ENCODE data around the gene NSUN4. TPM values are rescaled to one million over a fixed set of nuclear protein-coding genes. Genes with fewer than 3 reads are reported as not detected.

Gene NSUN4
- total RNA-seq, 2 experiments from 2014 or later, result 34.9 to 36.7 TPM

DNA sequence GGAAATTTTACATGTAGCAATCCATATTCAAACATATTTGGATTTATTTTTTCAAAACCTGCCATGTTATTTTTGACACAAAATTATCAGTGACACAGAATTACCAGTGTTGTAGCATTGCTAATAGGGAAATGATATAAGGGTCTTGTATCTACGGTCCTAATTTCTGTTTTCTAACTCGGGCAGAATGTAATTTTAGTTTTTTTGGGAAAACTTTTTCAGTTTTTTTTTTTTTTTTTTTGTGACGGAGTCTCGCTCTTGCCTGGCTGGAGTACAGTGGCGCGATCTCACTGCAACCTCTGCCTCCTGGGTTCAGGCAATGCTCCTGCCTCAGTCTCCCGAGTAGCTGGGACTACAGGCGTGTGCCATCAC is 34.5 kb upstream of the NSUN4 start:
- H3K9me3 Mint-ChIP-seq, result no peaks in the 10 kb centered on the region
- no peaks in the 10 kb centered on the region for H3K9me3 ChIP-seq (ENCODE audit: control insufficient read depth in 1 of 2, insufficient read depth in 1 of 2, low read length in 2 of 2)
- peak overlapping the region; percentile 76 for H3K4me3 Mint-ChIP-seq
- H3K27ac Mint-ChIP-seq, result no peak overlapping the region
- ATAC-seq (ENCODE audit: poor library complexity), result no peak
- peaks cover 14% of the 10 kb centered on the region for H3K36me3 ChIP-seq (ENCODE audit: insufficient read depth, low read length)
- peaks cover 56% of the 10 kb centered on the region for H3K4me1 ChIP-seq (ENCODE audit: insufficient read depth, low read length)
- no peak for DNase-seq
- H3K27ac ChIP-seq (ENCODE audit: low read depth in 1 of 2, low read length in 2 of 2), result no peak overlapping the region
- H3K36me3 Mint-ChIP-seq (ENCODE audit: low read depth), result peaks cover 48% of the 10 kb centered on the region
- no peaks in the 10 kb centered on the region for H3K27me3 Mint-ChIP-seq
- no peak overlapping the region for H3K4me3 ChIP-seq (ENCODE audit: low read length)
- H3K4me1 Mint-ChIP-seq (ENCODE audit: low read depth), result peaks cover 52% of the 10 kb centered on the region
- intact Hi-C loops (cut with DNase I, micrococcal nuclease), result loop anchor here in 1 of 2 experiments (10.0 kb wide), 1 partner anchor 1631 kb away; the partner anchor contains the start of genes ARMH1 and TMEM53
- CTCF ChIA-PET, result interaction anchor here (1.0 kb wide), 1 partner anchor 42 kb away, joined by 3 read pairs; no protein-coding TSS in a partner anchor
- H3K27me3 ChIP-seq (ENCODE audit: control insufficient read depth in 1 of 2, insufficient read depth in 2 of 2, low read length in 2 of 2), result no peaks in the 10 kb centered on the region
- TF ChIP-seq CTCF (IDR thresholded peaks at IDR 0.05), result no peak
- POLR2A ChIA-PET, result no interaction called here

DNA sequence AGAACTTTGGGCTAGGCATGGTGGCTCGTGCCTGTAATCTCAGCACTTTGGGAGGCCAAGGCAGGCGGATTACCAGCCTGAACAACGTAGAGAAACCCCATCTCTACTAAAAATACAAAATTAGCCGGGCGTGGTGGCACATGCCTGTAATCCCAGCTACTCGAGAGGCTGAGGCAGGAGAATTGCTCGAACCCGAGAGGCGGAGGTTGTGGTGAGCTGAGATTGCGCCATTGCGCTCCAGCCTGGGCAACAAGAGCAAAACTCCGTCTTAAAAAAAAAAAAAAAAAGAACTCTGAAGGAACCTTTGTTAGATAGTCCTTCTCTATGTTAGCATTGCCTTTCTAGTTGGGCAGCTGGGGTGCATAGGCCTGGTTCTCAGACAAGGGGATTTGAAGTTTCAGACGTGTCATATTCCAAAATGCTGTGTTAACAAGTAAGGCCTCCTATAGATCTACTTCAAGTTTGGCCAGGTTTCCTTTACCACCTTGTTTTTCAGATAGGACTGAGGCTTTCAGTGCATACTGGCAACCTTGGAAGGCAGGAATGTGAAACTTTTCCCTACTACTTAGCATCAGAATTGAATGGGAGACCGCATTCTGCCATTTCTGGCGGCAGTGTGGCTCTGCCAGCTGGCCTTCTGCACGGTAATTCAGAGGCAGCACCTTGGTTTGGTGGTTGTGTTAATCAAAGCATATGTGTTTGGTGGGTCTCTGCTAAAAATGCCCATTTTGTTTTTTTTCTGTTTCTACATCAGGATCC is 31.0 kb upstream of the NSUN4 start:
- Mint-ChIP-seq H3K4me1 (ENCODE audit: low read depth) (peaks cover 23% of the 10 kb centered on the region), H3K27me3 (no peaks in the 10 kb centered on the region), H3K9me3 (no peaks in the 10 kb centered on the region), H3K27ac (no peak overlapping the region), H3K4me3 (no peak overlapping the region), H3K36me3 (ENCODE audit: low read depth) (peaks cover 59% of the 10 kb centered on the region)
- POLR2A ChIA-PET, result interaction anchor here (0.6 kb wide), 1 partner anchor 1021 kb away, joined by 3 read pairs; no protein-coding TSS in a partner anchor
- CTCF ChIA-PET, result no interaction called here
- H3K27me3 ChIP-seq (ENCODE audit: control insufficient read depth in 1 of 2, insufficient read depth in 2 of 2, low read length in 2 of 2), result no peaks in the 10 kb centered on the region
- peaks cover 42% of the 10 kb centered on the region for H3K36me3 ChIP-seq (ENCODE audit: insufficient read depth, low read length)
- no peak overlapping the region for H3K4me3 ChIP-seq (ENCODE audit: low read length)
- peaks cover 33% of the 10 kb centered on the region for H3K4me1 ChIP-seq (ENCODE audit: insufficient read depth, low read length)
- no peak for DNase-seq
- no peak overlapping the region for H3K27ac ChIP-seq (ENCODE audit: low read depth in 1 of 2, low read length in 2 of 2)
- TF ChIP-seq CTCF (IDR thresholded peaks at IDR 0.05), result no peak
- intact Hi-C loops (cut with DNase I, micrococcal nuclease), result loop anchor here in 1 of 2 experiments (10.0 kb wide), 1 partner anchor 1635 kb away; the partner anchor contains the start of genes ARMH1 and TMEM53
- H3K9me3 ChIP-seq (ENCODE audit: control insufficient read depth in 1 of 2, insufficient read depth in 1 of 2, low read length in 2 of 2), result no peaks in the 10 kb centered on the region
- no peak for ATAC-seq (ENCODE audit: poor library complexity)

- Mint-ChIP-seq H3K27ac (no peak overlapping the region), H3K9me3 (no peaks in the 10 kb centered on the region), H3K4me1 (ENCODE audit: low read depth) (peaks cover 19% of the 10 kb centered on the region), H3K36me3 (ENCODE audit: low read depth) (peaks cover 64% of the 10 kb centered on the region), H3K4me3 (no peak overlapping the region), H3K27me3 (no peaks in the 10 kb centered on the region)
- H3K27me3 ChIP-seq (ENCODE audit: control insufficient read depth in 1 of 2, insufficient read depth in 2 of 2, low read length in 2 of 2), result no peaks in the 10 kb centered on the region
- ATAC-seq (ENCODE audit: poor library complexity) (no peak), DNase-seq (no peak)
- H3K9me3 ChIP-seq (ENCODE audit: control insufficient read depth in 1 of 2, insufficient read depth in 1 of 2, low read length in 2 of 2), result no peaks in the 10 kb centered on the region
- H3K4me1 ChIP-seq (ENCODE audit: insufficient read depth, low read length), result peaks cover 26% of the 10 kb centered on the region
- no peak overlapping the region for H3K27ac ChIP-seq (ENCODE audit: low read depth in 1 of 2, low read length in 2 of 2)
- CTCF ChIA-PET, result no interaction called here
- H3K4me3 ChIP-seq (ENCODE audit: low read length), result no peak overlapping the region
- no peak for TF ChIP-seq CTCF (IDR thresholded peaks at IDR 0.05)
- intact Hi-C loops (cut with DNase I, micrococcal nuclease), result no loop called here
- POLR2A ChIA-PET, result interaction anchor here (0.6 kb wide), 1 partner anchor 1020 kb away, joined by 3 read pairs; no protein-coding TSS in a partner anchor
- H3K36me3 ChIP-seq (ENCODE audit: insufficient read depth, low read length), result peaks cover 46% of the 10 kb centered on the region
Measured at GRCh38 chr1:46310321-46310720, 30.3 kb upstream of the NSUN4 start.
